8988T (cell line): ENCODE measurements around the gene OR7G1.
A peak's percentile ranks its signal among the peaks of the same experiment; 100 is the strongest.

ENCODE experiments used
- DNase-seq: peaks from one replicate; pipeline ENCODE4 v3.0.0; 2011

OR7G1 gene

DNA sequence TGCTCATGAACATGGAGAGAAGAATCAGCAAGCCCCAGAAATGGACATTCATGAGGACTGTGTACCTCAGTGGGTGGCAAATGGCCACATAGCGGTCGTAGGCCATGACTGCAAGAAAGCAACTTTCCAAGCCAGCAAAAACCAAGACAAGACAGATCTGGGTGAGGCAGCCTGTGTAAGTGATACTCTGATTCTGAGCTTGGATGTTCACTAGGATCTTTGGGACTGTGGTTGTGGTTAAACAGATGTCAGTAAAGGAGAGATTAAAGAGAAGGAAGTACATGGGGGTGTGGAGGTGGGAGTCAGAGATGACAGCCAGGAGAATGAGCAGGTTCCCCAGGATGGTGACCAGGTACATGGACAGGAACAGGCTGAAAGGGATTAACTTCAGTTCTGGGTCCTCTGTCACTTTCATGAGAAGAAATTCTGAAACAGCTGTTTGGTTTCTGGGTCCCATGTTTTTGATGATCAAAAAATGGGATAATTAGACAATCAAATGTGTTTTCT lies at the start of gene OR7G1:
Gene OR7G1, minus strand, starts transcription at position 457 of the 507 bp plus-strand sequence. Its CDS starts 0 bp downstream, at position 457.
- no peak for DNase-seq

DNA sequence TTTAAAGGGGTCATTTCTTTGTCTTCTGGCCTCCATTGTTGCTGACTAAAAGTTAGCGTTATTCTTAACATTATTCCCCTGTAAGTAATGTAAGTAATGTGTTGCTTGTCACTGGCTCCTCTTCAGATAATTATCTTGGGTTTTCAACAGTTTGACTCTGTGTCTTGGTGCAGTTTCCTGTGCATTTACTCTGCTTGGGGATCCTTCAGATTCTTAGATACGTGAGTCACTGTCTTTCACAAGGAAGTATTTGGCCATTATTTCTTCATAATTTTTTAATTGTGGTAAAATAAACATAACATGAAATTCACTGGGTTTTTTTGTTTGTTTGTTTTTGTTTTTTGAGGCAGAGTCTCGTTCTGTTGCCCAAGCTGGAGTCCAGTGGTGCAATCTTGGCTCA lies 49.7 kb upstream of the OR7G1 start:
- DNase-seq: no peak

GRCh38 chr19:9161427-9161826 lies 45.9 kb upstream of the OR7G1 start:
- no peak for DNase-seq

DNA sequence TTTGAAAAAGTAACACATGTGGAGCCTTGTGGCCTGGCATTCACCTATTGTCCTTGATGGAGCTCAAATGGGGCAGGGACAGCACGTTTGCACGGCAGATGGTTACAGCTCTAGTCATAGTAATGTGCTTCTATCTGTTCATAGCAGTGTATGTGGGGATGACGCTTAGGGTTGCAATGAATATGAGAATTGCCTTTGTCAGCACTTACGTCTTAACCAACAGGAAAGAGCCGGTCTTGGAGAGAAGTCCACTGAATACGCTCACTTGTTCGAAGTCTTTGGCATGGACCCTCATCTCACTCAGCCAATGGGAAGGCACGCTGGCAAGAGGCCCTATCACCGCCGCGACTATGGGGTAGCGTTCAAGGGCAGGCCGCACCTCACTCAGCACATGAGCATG lies 44.3 kb upstream of the OR7G1 start:
- DNase-seq: no peak

- no peak for DNase-seq
Observed at GRCh38 chr19:9156304-9156703, 40.7 kb upstream of the OR7G1 start.

- no peak for DNase-seq
Observed at GRCh38 chr19:9155591-9155990, 40.0 kb upstream of the OR7G1 start.

DNA sequence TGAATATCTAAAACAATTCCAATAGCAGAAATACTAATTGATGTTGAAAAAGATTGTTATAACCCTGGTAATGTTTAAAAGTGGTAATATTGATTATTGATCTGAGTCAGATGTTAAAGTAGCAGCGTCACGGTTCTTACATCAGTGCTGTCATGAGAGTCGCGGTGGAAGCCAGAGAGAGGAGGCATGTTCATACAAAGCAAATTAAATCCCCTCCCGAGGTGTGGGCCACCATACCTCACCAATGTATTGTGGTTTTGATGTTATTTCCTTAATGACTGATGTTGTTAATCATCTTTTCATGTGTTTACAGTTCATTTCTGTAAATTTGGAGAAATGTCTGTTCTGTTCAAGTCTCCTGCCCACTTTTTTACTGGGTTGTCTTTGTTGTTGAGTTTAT lies 35.8 kb upstream of the OR7G1 start:
- DNase-seq: no peak

DNA sequence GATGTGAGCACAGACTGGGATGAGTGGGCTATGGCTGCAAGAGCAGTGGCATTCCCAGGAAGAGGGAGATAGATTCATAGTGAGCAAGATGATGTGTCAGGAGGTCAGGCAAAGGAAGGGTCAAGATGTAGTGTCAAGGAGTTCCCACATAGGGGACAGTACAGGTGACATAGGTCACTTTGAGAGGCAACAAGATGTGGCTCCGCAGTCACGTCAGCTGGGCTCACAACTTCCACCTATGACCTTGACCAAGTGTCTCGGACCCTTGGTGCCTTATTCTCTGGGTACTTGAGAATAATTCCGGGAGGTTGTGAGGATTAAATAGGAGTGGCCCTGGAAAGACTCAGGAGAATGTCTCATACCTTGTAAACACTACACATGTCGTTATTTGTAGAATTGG lies 35.1 kb upstream of the OR7G1 start:
- DNase-seq: no peak

DNA sequence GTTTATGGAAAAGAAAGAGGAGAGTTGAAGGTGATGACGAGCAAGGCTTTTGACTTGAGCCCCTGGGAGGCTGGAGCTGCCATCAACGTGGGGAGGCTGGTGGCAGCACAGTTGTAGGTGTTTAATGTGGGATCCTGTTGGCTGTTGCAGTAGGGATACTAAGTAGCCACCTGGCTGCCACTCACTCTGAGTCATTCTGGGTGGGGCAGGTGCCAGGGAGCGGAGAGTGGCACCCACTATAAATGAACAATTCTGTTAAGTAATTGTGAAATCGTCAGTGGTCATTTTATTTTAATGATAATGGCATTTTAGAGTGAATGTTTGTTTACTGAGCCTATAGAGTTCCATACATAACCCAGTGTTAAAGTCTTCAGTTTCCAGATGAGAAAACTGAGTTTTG lies 34.4 kb upstream of the OR7G1 start:
- no peak for DNase-seq

DNA sequence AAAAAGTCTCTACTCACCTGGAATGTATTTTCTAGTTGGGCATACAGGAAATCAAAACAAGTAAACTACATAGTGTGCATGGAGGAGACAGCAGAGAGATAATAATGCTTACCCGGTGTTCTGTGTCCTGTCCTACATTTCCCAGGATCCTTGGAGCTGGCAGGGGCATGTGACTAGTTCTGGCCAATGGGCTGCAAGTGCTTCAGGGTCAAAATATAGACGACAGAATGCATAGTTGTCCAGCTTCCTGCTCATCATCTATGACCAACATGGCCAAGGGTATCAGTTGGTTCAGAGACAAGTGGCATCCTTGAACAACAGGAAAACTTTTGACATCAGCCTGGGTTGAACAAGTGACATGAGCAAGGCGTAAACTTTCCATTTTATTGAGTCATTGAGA lies 33.1 kb upstream of the OR7G1 start:
- DNase-seq: no peak

- no peak for DNase-seq
Observed at GRCh38 chr19:9146882-9147281, 31.3 kb upstream of the OR7G1 start.

GRCh38 chr19:9144920-9145319 lies 29.4 kb upstream of the OR7G1 start:
- DNase-seq: no peak

GRCh38 chr19:9140159-9140874 lies 24.8 kb upstream of the OR7G1 start, which contains the start of gene ZNF317:
Gene ZNF317, plus strand, starts transcription at chr19:9140397. Its CDS starts 15,620 bp downstream, at chr19:9156017.
- DNase-seq: peak; percentile 29

GRCh38 chr19:9139609-9140158 lies 24.1 kb upstream of the OR7G1 start:
- no peak for DNase-seq

DNA sequence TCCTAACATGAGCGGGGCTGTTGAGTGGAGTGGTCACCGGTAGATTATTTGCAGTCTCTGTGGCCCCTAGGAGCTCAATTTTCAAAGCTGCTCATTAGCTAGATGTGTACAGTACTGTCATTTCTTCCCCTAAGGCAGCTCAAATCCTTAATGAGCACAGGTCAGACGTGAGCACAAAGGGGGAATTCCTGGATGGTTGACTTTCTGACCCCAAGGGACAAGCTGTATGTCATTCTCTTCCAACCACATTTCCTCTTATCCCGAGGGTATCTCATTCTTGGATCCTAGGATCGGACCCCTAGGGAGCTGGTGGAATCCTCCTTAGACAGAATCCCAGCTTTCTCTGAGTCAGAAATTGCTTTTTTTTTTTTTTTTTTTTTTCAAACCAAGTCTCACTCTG lies 16.9 kb upstream of the OR7G1 start:
- no peak for DNase-seq

DNA sequence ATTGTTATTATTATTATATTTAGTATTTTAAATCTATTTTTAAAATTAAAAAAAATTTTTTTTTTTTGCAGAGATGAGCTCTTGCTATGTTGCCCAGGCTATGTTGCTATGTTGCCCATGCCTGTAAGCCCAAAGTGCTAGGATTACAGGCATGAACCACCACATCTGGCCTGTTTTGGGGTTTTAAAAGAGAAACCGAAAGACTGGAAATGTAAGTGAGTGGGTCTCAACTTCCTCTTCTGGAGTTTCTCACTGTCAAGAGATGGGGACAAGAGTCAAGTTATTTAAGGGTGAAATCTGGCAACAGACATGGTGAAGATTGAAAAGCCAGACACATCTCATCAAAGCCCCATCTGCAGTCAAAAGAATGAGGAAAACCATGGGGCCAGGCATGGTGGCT lies 15.4 kb upstream of the OR7G1 start:
- no peak for DNase-seq

GRCh38 chr19:9128171-9128570 lies 12.6 kb upstream of the OR7G1 start:
- peak; percentile 21 for DNase-seq

DNA sequence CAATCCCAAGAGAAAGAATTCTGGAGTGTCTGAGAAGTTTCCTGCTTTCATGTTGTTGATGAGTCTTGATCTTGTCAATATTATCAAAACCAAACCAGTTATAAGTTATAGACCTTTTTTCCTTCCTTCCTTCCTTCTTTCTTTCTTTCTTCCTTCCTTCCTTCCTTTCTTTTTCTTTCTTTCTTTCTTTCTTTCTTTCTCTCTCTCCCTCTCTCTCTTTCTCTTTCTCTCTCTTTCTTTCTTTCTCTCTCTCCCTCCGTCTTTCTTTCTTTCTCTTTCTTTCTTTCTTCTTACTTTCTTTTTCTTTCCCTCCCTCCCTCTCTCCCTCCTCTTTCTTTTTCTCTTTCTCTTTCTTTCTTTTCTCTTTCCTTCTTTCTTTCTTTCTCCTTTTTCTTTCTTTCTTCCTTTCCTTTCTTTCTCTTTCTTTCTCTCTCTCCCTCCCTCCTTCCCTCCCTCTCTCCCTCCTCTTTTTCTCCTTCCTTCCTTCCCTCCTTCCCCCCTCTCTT lies 11.4 kb upstream of the OR7G1 start, which contains the start of gene OR7G3:
Gene OR7G3, minus strand, starts transcription at position 51 of the 506 bp plus-strand sequence. Its CDS starts 0 bp downstream, at position 51.
- no peak for DNase-seq

DNA sequence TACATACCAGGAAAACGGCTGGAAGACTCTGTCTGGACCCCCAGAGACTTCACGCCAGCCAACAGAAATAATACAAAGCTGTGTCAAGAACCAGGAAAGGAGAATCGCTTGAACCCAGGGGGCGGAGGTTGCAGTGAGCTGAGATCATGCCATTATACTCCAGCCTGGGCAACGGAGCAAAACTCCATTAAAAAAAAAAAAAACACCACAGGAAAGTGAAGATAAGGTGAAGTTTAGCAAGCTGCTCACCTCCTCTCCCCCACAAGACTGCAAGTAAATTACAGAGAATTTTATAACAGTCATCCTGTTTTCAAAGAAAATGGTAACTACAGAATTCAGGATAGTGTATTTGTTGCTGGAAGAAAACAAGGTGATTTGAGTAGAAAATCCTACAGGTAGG lies 984 bp upstream of the OR7G1 start:
- DNase-seq: no peak

DNA sequence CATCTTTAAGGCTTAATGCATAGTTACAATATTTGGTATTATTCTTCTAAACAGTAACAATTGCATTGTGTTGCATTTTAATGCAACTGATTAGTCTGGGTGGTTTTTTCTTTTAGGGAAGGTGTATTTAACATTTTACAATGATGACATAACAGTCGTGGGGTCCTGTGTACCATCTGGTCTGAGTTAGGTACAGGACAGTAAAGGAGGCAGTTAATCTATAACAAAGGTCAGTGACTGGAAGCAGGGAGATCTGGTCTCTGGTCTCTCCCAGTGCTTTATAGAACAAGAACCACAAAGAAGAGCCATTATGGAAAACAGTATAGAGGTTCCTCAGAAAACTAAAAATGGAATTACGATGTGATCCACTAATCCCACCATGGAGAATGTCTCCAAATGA lies 5.6 kb downstream of the OR7G1 start:
- DNase-seq: no peak

DNA sequence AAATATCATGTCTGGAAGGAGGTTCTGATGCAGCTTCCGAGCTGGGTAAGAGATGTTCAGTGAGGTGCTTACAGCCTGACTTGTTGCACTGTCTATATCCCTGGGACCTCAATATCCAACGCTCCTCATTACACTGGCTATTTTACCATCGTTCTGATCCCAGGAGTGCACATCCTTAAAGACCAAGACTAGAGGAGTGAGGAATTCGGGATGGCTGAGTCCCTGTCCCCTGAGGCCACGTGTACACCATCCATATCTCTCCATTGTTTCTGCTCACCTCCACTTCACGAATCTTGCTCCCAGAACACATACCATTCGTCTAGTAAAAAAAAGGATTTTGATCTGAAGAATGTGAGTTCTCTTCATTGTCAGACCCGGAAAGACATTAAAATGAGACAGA lies 8.2 kb downstream of the OR7G1 start, which contains the start of gene OR7G2:
Gene OR7G2, minus strand, starts transcription at position 101 of the 400 bp plus-strand sequence. CDS start 4,232 bp downstream, outside the sequence.
- no peak for DNase-seq

DNA sequence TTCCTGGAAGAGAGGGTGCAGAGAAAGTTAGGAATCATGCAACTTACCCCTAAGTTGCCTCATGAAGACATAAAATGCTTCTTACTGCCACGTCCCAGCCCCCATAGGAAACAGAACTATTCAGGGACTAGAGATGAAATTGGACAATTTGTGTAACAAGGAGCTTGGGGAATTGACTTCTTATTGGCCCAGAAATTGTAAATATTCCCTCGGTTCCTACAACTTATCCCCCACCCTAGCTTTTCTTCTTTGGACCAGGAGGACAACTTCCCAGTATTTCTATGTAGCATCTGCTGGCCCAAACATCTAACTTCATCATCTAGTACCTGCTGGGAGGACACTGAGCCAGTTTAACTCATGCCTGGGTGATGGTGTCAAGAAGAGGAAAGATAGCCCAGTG lies 28.8 kb downstream of the OR7G1 start, which contains the start of gene OR1M1:
Gene OR1M1, plus strand, starts transcription at position 301 of the 400 bp plus-strand sequence. CDS start 6,184 bp downstream, outside the sequence.
- DNase-seq: no peak

DNA sequence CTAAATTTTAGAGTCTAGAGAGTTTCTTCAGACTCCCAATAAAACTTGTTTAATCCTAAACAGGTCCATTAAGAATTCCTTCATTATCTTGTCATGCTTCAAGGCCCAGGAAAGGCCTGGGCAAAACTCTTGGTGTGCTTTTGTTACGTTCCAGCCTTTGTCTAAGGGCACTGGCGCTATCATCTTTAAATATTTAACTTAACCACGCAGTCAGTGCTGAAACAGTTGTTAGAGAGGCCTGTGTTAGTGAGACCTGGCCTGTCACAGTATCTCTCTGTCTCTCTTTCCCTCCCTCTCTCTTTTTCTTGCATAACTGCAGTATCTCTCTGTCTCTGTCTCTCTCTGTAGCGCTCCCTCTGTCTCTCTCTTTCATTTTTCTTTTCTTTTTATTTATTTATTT lies 36.9 kb downstream of the OR7G1 start:
- DNase-seq: no peak

- DNase-seq: no peak
Observed at GRCh38 chr19:9076901-9077300, 38.7 kb downstream of the OR7G1 start.
